GM19238 (cell line): ENCODE results near the gene CCDC160.

Experiments used
- DNase-seq: peaks from one replicate; pipeline ENCODE4 v3.0.0; 2011; ENCODE audit warnings: low spot score; ENCODE audit not compliant: insufficient read length

CCDC160 gene

DNA sequence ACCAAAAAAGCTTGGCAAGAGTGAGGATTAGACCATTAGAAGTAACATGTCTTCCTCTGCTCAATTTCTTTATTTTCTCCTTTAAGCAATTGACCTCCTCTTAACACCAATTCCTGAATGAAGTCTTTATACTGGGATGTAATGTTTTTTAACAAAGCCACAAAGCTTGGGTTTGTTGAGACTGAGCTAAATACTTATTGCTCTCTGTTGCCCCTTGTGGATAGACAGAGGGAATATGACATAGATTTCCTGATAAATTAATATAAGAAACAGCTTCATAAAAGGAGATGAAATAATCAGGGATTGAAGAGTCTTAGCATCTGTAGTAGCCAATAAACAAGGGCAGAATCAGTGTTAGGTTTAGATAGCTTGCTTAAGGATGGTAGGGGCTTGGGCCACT is 57.6 kb downstream of the CCDC160 start:
- no peak for DNase-seq
